Thyroid gland (tissue), 4 donors: Measurements from ENCODE around the gene SHPK. TPM values are rescaled to one million over a fixed set of nuclear protein-coding genes. Genes with fewer than 3 reads are reported as not detected.

ENCODE experiments used
- DNase-seq, 2 donors: peaks; one replicate each; pipeline ENCODE4 v3.0.0-alpha.2; 2019
- H3K27ac ChIP-seq, 3 donors: fragments of 200-600 bp; sonication (generic); 1 replicate in 2 of 3; 2 replicates in 1 of 3; pipeline ENCODE4 v1.5.1; 2016 to 2019; ENCODE audit warnings: mild to moderate bottlenecking in 1 of 3, moderate library complexity in 1 of 3
- H3K27me3 ChIP-seq: fragments of 200-600 bp; sonication (generic); one replicate; pipeline ENCODE4 v1.5.1; 2019
- H3K36me3 ChIP-seq, 2 donors: fragments of 200-600 bp; sonication (generic); one replicate each; pipeline ENCODE4 v1.5.1; 2016 to 2019
- H3K4me1 ChIP-seq, 2 donors: fragments of 200-600 bp; sonication (generic); one replicate each; pipeline ENCODE4 v1.5.1; 2017 to 2019
- H3K4me3 ChIP-seq, 3 donors: fragments of 200-600 bp; sonication (generic); replicated peaks in 1 of 3; 1 replicate in 2 of 3; 2 replicates in 1 of 3; pipeline ENCODE4 v1.5.1; 2016; ENCODE audit warnings: mild to moderate bottlenecking in 1 of 3
- H3K9me3 ChIP-seq: fragments of 200-600 bp; sonication (generic); one replicate; pipeline ENCODE4 v1.5.1; 2017
- CTCF ChIP-seq, 6 experiments: fragments of 200-600 bp in 3 of 6; fragments of 450-650 bp in 3 of 6; sonication (generic) in 3 of 6; IDR thresholded peaks; one replicate each; pipeline ENCODE4 v1.5.1; 2016 to 2019; ENCODE audit warnings: antibody characterized with exemption in 6 of 6, mild to moderate bottlenecking in 2 of 6, inconsistent platforms in 1 of 6, moderate library complexity in 1 of 6
- POLR2A ChIP-seq, 2 donors: fragments of 450-650 bp; IDR thresholded peaks; one replicate each; pipeline ENCODE4 v1.6.1; 2017; ENCODE audit warnings: antibody characterized with exemption in 2 of 2, mild to moderate bottlenecking in 2 of 2, moderate library complexity in 1 of 2
- WGBS, 2 donors: methylation state at CpG; one replicate each; pipeline ENCODE4 v1.1.5; 2017; 5-methylcytosine and 5-hydroxymethylcytosine counted together
- intact Hi-C: fragments of 100-400 bp; cut with DNase I; formaldehyde crosslinking; loops from one replicate; pipeline ENCODE4 v1.15.1; 2023
- total RNA-seq, 4 donors: library from RNA; depleted of rRNA; stranded (reverse); fragments of >200 nt; gene quantifications; one replicate each; pipeline ENCODE4 v1.2.3, GENCODE V29; 2016

SHPK gene
- total RNA-seq, 4 donors from 2014 or later = 16.1 to 18.4 (median 17.6) TPM

- no peaks in the 10 kb centered on the region for H3K36me3 ChIP-seq
- no peaks in the 10 kb centered on the region for H3K9me3 ChIP-seq
- no peak for TF ChIP-seq CTCF (IDR thresholded peaks at IDR 0.05)
- TF ChIP-seq POLR2A (IDR thresholded peaks at IDR 0.05) = no peak
- no peaks in the 10 kb centered on the region for H3K27me3 ChIP-seq
- DNase-seq = no peak
- intact Hi-C loops = no loop called here
- no peak overlapping the region for H3K27ac ChIP-seq
- H3K4me1 ChIP-seq = peaks cover 0 to 11% of the 10 kb centered on the region in 2 donors
- H3K4me3 ChIP-seq = no peak overlapping the region
- WGBS, 2 donors = 84 to 86% methylated on average over 16 of the region's 16 CpGs
Observed at GRCh38 chr17:3656755-3657587, 20.9 kb upstream of the SHPK start.

- H3K36me3 ChIP-seq = no peaks in the 10 kb centered on the region
- DNase-seq = no peak
- no peaks in the 10 kb centered on the region for H3K27me3 ChIP-seq
- intact Hi-C loops = no loop called here
- H3K27ac ChIP-seq = no peak overlapping the region
- H3K4me3 ChIP-seq = no peak overlapping the region
- TF ChIP-seq POLR2A (IDR thresholded peaks at IDR 0.05) (no peak), CTCF (IDR thresholded peaks at IDR 0.05) (no peak)
- 88 to 89% methylated on average over 14 of the region's 16 CpGs for WGBS, 2 donors
- H3K9me3 ChIP-seq = no peaks in the 10 kb centered on the region
- peaks cover 0 to 11% of the 10 kb centered on the region in 2 donors for H3K4me1 ChIP-seq
Observed at GRCh38 chr17:3656353-3656752, 20.3 kb upstream of the SHPK start.

GRCh38 chr17:3655766-3656165, 19.7 kb upstream of the SHPK start:
- no peak for DNase-seq
- Histone ChIP-seq H3K27ac (no peak overlapping the region), H3K4me3 (no peak overlapping the region), H3K27me3 (no peaks in the 10 kb centered on the region), H3K4me1 (peaks cover 0 to 11% of the 10 kb centered on the region in 2 donors), H3K9me3 (no peaks in the 10 kb centered on the region), H3K36me3 (no peaks in the 10 kb centered on the region)
- intact Hi-C loops = no loop called here
- no peak for TF ChIP-seq POLR2A (IDR thresholded peaks at IDR 0.05)
- TF ChIP-seq CTCF (IDR thresholded peaks at IDR 0.05) = no peak
- 81 to 92% methylated on average over 11 of the region's 11 CpGs for WGBS, 2 donors

GRCh38 chr17:3647769-3648555, 11.9 kb upstream of the SHPK start:
- TF ChIP-seq POLR2A (IDR thresholded peaks at IDR 0.05) (no peak), CTCF (IDR thresholded peaks at IDR 0.05) (peak in 2 of 6 experiments; percentile 8 to 27)
- WGBS, 2 donors = 64 to 72% methylated on average over 20 of the region's 20 CpGs
- Histone ChIP-seq H3K9me3 (no peaks in the 10 kb centered on the region), H3K36me3 (peaks cover 0 to 4% of the 10 kb centered on the region in 2 donors), H3K27ac (no peak overlapping the region), H3K4me1 (no peaks in the 10 kb centered on the region), H3K4me3 (no peak overlapping the region), H3K27me3 (no peaks in the 10 kb centered on the region)
- intact Hi-C loops = no loop called here
- peak; percentile 35 to 54 for DNase-seq

GRCh38 chr17:3647251-3647650, 11.2 kb upstream of the SHPK start:
- Histone ChIP-seq H3K27me3 (no peaks in the 10 kb centered on the region), H3K9me3 (no peaks in the 10 kb centered on the region), H3K27ac (no peak overlapping the region), H3K4me1 (no peaks in the 10 kb centered on the region), H3K4me3 (no peak overlapping the region), H3K36me3 (peaks cover 0 to 4% of the 10 kb centered on the region in 2 donors)
- TF ChIP-seq CTCF (IDR thresholded peaks at IDR 0.05) = no peak
- TF ChIP-seq POLR2A (IDR thresholded peaks at IDR 0.05) = no peak
- 76 to 80% methylated on average over 1 to 6 of the region's 12 CpGs for WGBS, 2 donors
- DNase-seq = no peak
- intact Hi-C loops = no loop called here
